GM23338 (cell line): ENCODE measurements around the gene ARSH.

ENCODE experiments used
- CTCF ChIP-seq, 2 experiments: fragments of 200-600 bp in 1 of 2; sonication (generic) in 1 of 2; conservative IDR thresholded peaks; 2 replicates each; pipeline versions ENCODE4 v1.5.1 to v1.6.1; 2016 to 2017; ENCODE audit warnings: antibody characterized with exemption in 2 of 2, low read depth in 2 of 2, mild to moderate bottlenecking in 2 of 2, moderate library complexity in 1 of 2
- ETS1 ChIP-seq: IDR thresholded peaks from 2 replicates; pipeline ENCODE4 v1.6.1; 2016; ENCODE audit warnings: antibody characterized with exemption
- EZH2 ChIP-seq: fragments of 200-600 bp; sonication (generic); IDR thresholded peaks from one replicate; pipeline ENCODE4 v1.8.0; 2017; ENCODE audit warnings: antibody characterized with exemption, mild to moderate bottlenecking, low read depth; ENCODE audit not compliant: unreplicated experiment
- EZH2phosphoT487 ChIP-seq: fragments of 200-600 bp; sonication (generic); IDR thresholded peaks from one replicate; pipeline ENCODE4 v1.8.1; 2018; ENCODE audit warnings: antibody characterized with exemption; ENCODE audit not compliant: unreplicated experiment
- POLR2AphosphoS5 ChIP-seq: IDR thresholded peaks from 2 replicates; pipeline ENCODE4 v1.6.1; 2016; ENCODE audit warnings: antibody characterized with exemption, low read depth
- REST ChIP-seq: IDR thresholded peaks from one replicate; pipeline ENCODE4 v1.6.1; 2018; ENCODE audit warnings: antibody characterized with exemption; ENCODE audit not compliant: unreplicated experiment

GRCh38 chrX:2965965-2966364, 40.4 kb upstream of the ARSH start:
- TF ChIP-seq CTCF (conservative IDR thresholded peaks at IDR 0.05; ENCODE audit: low read depth in 2 of 2) (no peak), POLR2AphosphoS5 (no peak), EZH2phosphoT487 (no peak), ETS1 (no peak), REST (no peak), EZH2 (no peak)
